Embryonic facial prominence (tissue), 1 donor: ENCODE measurements around the gene MAGI2.
"Not testable (repeated sequence)": the region's sequence is repeated elsewhere in the genome, so short reads cannot be mapped to it uniquely, and the experiment has no call there.

Experiments
- DNase-seq: peaks from one replicate; pipeline ENCODE4 v3.0.0-alpha.2; 2016; ENCODE audit errors: extremely low spot score

Gene MAGI2

GRCh38 chr7:78299088-78299487, 1154.4 kb downstream of the MAGI2 start:
- no peak for DNase-seq

- DNase-seq: no peak
Measured at GRCh38 chr7:78296644-78297371, 1156.7 kb downstream of the MAGI2 start.

DNA sequence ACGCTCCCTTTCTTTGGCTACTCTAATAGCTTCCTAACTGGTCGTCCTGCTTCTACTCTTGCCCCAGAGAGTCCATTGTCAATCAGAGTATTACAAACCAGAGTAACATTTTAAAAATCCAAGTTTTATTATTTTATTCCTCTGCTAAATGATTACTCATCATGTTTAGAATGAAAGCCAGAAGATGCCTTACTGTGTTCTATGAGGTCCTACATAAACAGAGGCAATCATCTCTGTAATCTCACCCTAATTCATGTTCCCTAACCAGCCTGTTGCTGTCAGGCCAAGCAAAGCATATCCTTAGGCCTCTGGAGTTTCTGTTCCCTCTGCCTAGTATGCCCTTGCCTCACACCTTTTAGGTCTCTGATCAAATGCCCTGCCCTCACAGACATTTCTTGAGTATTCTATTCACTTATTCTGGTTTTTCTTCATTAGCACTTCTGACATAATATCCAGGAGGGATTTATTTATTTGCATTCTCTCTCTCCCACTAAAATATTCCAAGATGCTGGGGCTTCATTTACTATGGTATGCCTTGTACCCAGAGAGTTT, 1157.3 kb downstream of the MAGI2 start:
- DNase-seq: no peak

DNA sequence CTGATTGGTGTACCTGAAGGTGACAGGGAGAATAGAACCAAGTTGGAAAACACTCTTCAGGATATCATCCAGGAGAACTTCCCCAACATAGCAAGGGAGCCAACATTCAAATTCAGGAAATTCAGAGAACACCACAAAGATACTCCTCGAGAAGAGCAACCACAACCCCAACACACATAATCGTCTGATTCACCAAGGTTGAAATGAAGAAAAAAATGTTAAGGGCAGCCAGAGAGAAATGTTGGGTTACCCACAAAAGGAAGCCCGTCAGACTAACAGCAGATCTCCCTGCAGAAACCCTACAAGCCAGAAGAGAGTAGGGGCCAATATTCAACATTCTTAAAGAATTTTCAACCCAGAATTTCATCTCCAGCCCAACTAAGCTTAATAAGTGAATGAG, 1164.0 kb downstream of the MAGI2 start:
- not testable (repeated sequence) for DNase-seq

DNA sequence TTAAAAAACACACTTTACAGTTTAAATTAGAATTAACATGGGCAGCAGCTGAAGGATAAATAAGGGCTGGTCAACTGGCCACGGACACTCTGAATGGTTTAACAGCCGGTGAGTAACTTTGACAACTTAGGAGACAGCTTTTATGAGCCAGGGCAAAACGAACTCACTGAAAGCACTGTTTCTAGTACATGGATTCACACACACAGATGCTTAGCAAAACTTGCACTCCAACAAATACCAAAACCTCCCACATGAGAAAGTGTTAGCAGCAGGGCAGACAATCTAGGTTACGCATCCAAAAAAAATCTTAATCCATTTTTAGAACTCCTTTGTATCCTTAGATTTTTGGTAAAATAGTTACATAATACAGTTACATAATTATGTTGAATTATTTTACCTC, 1168.5 kb downstream of the MAGI2 start:
- no peak for DNase-seq

DNA sequence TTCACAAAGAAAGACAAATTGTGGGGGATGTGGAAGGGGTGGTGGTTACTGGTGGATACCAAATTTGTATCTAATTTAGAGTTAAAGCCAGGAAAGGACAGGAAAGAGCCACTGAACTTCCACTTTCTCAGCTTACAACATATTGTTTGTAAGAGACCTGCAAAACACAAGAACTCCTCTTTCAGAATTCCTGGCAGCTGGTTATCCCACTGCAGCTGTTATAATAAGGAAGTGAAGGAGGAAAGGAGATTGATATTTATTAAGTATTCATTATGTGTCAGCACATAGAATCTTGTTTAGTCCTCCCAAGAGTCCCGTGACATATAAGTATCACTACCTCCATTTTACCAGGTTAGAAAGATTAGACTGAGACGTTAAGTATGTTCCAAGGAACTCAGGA, 1173.2 kb downstream of the MAGI2 start:
- DNase-seq: no peak

- DNase-seq: no peak
Measured at GRCh38 chr7:78279457-78279856, 1174.0 kb downstream of the MAGI2 start.

DNA sequence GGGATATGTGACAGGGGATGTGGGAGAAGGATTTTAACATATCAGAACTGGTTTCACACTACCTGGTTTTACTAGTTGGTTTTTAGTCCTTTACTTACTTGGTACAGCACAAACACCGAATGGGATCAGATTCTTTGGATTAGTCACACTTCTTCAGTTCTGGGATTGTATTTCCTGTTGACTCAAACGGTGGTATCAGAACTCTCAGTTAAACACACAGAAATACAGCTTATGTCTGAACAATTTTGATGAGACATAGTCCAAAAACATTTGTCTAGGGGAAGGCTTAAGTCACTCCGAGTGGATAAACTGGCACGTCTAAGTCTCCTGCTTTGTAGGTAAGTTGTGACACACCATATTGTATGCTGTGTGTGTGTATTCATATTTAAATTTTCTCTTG, 1174.4 kb downstream of the MAGI2 start:
- no peak for DNase-seq

DNA sequence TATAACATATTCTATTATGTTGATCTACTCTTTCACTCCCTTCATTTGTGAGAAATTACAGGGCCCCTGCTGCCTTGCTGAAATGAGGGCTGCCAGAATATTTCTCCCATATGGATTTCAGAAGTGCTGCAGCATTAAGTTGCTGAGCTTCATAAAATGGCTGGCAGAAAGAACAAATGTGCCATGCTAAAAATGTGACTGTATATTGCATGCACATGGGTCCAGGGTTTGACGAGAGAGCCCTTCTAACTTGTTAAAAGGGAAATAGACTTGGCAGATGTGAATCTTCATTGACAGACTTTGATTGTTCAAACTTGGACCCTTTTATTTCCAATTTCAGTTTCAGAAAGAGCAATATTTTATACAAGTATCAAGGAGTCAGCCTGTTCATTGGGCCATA, 1186.3 kb downstream of the MAGI2 start:
- no peak for DNase-seq

DNA sequence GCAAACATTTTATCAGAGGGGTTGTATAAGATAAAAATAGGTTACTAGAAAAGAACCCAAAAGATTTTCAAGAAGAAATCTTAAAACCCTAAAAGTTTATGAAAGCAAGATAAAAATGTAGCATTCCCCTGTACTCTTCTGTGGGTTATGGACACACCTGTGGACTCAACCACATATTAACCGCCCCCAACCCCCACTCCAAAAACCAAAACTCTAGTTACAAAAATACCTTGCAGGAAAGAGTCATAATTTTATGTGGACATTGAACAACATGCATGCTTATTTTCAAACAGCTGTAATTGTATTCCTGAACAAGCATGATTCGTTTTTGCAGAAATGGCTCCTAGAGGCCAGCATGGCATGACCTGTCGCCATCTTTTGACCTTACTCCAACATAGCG, 1188.0 kb downstream of the MAGI2 start:
- DNase-seq: no peak

DNA sequence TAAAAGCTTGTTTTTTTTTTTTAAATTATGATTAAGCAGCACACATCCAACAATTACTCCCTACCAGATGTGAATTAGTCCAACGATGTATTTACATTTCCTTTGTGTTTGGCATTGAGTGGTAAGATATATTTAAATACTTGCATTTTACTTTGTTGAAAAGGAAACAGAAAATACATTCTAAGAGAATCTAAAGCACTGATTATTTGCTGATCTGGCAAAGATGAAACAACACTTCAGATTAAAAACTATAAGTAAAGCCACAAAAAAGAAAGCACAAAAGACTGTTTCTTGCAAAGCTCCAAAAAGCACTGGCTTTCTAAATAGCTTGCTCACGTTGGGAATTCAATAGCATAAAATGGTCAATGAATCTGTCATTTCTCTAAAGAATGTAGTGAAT, 1188.4 kb downstream of the MAGI2 start:
- no peak for DNase-seq

DNA sequence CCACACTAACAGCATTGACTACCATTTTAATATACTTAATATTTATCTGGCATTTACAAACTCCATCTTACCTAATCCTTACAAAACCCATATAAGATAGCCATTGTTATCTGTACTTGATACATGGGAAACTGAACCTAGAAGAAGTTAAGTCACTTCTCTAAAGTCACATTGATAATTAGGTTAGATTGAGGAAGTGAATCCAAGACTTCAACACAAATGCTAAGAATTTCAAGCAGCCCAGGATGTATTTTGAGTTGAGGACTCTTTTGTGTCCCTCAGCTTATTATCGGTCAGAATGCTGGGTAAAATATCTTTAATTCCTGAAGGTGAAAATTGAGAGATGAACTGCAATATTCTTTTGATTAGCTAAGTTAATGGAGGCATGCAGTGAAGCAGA, 1189.4 kb downstream of the MAGI2 start:
- DNase-seq: no peak

GRCh38 chr7:78261739-78262138, 1191.7 kb downstream of the MAGI2 start:
- no peak for DNase-seq

DNA sequence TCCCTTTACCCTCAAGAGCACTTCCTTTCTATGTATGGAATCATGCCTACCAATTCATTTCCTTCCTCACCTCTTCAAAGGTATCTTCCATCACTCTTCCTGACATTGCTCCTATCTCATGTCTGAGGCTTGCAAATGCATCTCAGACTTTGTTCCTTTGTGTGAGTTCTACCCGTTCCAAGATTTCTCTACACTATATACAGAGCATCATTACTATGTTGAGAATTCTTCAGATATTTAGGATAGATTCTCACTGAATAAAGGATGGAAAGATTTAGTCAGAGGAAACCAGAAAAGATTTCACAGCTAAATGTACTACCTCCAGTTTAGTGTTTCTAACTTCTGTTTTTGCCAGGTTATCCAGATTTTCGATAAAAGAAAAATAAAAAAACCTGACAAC, 1192.2 kb downstream of the MAGI2 start:
- DNase-seq: no peak

DNA sequence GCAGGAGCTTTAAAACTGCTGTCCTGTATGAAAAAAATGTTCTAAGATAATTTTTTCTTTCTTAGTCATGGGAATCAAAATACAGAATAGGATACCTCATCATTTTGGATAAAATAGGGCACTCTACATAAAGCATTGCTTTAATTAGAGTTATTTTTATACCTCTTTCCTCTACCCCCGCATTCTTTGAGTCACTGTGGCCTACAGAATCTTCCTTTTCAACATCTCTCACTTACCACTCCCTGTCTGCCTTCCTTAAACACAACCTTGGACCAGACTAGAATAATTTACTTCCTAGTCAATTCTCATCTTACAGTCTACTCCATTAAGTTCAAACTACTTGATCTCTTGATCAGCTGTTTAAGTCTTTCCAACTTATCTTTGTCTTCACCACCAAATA, 1192.6 kb downstream of the MAGI2 start:
- DNase-seq: no peak

- no peak for DNase-seq
Measured at GRCh38 chr7:78254726-78255055, 1198.8 kb downstream of the MAGI2 start.

- no peak for DNase-seq
Measured at GRCh38 chr7:78253850-78254725, 1199.4 kb downstream of the MAGI2 start.

- DNase-seq: no peak
Measured at GRCh38 chr7:78248867-78249266, 1204.6 kb downstream of the MAGI2 start.

DNA sequence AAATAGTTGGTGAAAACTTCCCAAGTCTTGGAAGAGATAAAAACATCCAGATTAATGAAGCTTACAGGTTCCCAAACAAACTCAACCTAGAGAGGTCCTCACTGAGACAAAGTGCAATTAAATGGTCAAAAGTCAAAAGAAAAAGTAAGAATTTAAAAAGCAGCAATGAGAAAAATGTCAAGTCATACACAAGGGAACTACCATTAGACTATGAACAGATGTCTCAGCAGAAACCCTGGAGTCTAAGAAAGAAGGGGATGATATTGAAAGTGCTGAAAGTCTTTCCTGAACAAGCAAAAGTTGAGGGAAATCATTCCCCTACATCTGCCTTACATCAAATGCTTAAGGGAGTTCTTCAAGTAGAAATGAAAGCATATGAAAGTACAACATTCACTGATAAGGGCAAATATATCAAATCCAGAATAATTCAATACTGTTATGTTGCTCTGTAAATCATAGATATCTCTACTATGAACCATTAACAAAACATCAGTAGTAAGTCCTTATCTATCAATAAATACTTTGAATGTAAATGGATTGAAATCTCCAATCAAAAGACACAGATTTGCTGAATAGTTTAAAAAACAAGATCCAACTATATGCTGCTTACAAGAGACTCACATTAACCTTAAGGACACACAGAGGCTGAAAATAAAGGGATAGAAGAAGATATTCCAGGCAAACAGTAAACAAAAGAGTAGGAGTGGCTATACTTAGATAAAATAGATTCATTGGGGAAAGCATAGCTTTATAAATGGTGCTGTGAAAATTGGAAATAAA, 1205.4 kb downstream of the MAGI2 start:
- DNase-seq: no peak

DNA sequence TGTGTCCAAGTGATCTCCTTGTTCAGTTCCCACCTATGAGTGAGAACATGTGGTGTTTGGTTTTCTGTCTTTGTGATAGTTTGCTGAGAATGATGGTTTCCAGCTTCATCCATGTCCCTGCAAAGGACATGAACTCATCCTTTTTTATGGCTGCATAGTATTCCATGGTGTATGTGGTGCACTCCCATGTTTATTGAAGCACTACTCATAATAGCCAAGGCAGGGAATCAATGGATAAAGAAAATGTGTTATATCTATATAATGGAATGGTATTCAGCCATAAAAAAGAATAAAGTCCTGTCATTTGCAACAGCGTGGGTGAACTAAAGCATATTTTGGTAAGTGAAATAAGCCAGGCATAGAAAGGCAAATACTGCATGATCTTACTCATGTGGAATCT, 1213.3 kb downstream of the MAGI2 start:
- DNase-seq: not testable (repeated sequence)

- no peak for DNase-seq
Measured at GRCh38 chr7:78234634-78235033, 1218.8 kb downstream of the MAGI2 start.

DNA sequence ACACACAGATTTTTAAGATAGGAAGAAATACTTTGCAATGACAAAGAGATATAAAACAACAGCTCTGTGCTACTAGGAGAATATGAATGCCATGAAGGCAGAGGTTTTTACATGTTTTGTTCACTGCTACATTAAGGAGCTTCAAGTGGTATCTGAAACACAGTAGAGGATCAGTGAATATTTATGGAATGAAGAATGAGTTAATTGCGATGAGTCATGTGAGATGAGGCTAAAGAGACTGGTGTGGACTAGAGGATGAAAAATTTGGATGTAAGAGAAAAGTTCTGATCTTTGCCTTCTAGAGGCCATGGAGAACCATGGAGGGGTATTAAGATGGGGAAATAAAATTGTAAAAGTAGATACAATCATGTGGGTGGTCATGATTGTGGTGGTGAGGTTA, 1220.7 kb downstream of the MAGI2 start:
- DNase-seq: no peak
